ENCODE results near the gene TPMT.

GRCh38 chr6:18162401-18162800 lies 7.5 kb upstream of the TPMT start:
- TF ChIP-seq CTCF (IDR thresholded peaks at IDR 0.05): no peak
- TF ChIP-seq RARB (CRISPR knock-in tag; IDR thresholded peaks at IDR 0.05): no peak
- TF ChIP-seq RCOR1 (IDR thresholded peaks at IDR 0.05; ENCODE audit: low read depth, low read length): no peak
- TF ChIP-seq MAX (IDR thresholded peaks at IDR 0.05): no peak
- no peak for TF ChIP-seq POLR2A (IDR thresholded peaks at IDR 0.05; ENCODE audit: low read length)
- no peak for TF ChIP-seq ZFP36 (IDR thresholded peaks at IDR 0.05; ENCODE audit: borderline replicate concordance, partially characterized antibody)
- no peak for TF ChIP-seq RFX5 (IDR thresholded peaks at IDR 0.05)

Data from A549 (cell line).